Measurements from ENCODE around the gene ZBTB20. TPM values are rescaled to one million over a fixed set of nuclear protein-coding genes. Genes with fewer than 3 reads are reported as not detected.

ZBTB20 gene
- total RNA-seq, 1 experiment from 2014 or later = 10.7 TPM

DNA sequence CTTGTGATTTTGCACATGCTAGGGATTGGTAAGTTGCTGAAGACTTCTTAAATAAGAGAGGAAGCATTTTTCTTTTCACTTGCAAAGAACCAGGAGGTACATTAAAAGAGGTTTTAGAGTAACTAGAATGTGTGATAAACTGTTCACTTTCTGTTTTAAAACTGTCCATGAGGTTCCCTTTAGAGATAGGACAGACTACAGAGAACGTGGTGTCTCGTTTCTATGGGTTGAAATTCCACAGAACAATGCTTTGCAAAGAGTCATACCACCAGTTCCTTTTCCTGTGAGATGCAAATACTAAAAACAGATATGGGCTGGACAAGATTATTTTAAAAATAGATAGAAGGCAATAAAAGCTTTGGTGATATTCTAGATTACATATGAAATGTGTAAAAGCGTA lies 480.5 kb downstream of the ZBTB20 start:
- ChIA-PET CTCF (no interaction called here), POLR2A (interaction anchor here (0.6 kb wide), 1 partner anchor 10 kb away, joined by 3 read pairs; no protein-coding TSS in a partner anchor)
- no peak overlapping the region for H3K27ac Mint-ChIP-seq (ENCODE audit: low read depth, unreplicated experiment)
- no TSS peak for BruUV-seq (replicated peaks)
- TF ChIP-seq, protein P1, sequence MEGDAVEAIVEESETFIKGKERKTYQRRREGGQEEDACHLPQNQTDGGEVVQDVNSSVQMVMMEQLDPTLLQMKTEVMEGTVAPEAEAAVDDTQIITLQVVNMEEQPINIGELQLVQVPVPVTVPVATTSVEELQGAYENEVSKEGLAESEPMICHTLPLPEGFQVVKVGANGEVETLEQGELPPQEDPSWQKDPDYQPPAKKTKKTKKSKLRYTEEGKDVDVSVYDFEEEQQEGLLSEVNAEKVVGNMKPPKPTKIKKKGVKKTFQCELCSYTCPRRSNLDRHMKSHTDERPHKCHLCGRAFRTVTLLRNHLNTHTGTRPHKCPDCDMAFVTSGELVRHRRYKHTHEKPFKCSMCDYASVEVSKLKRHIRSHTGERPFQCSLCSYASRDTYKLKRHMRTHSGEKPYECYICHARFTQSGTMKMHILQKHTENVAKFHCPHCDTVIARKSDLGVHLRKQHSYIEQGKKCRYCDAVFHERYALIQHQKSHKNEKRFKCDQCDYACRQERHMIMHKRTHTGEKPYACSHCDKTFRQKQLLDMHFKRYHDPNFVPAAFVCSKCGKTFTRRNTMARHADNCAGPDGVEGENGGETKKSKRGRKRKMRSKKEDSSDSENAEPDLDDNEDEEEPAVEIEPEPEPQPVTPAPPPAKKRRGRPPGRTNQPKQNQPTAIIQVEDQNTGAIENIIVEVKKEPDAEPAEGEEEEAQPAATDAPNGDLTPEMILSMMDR (IDR thresholded peaks at IDR 0.05; ENCODE audit: unreplicated experiment) = no peak
- no peaks in the 10 kb centered on the region for H3K4me1 Mint-ChIP-seq (ENCODE audit: insufficient read depth, unreplicated experiment)
- H3K36me3 Mint-ChIP-seq (ENCODE audit: insufficient read depth, unreplicated experiment) = no peaks in the 10 kb centered on the region
- no peak overlapping the region for H3K4me3 Mint-ChIP-seq (ENCODE audit: unreplicated experiment)
- H3K9me3 Mint-ChIP-seq (ENCODE audit: unreplicated experiment) = no peaks in the 10 kb centered on the region
- H3K27me3 Mint-ChIP-seq (ENCODE audit: insufficient read depth, unreplicated experiment) = no peaks in the 10 kb centered on the region
- no peak for DNase-seq (ENCODE audit: unreplicated experiment)
- intact Hi-C loops (cut with micrococcal nuclease) = no loop called here

DNA sequence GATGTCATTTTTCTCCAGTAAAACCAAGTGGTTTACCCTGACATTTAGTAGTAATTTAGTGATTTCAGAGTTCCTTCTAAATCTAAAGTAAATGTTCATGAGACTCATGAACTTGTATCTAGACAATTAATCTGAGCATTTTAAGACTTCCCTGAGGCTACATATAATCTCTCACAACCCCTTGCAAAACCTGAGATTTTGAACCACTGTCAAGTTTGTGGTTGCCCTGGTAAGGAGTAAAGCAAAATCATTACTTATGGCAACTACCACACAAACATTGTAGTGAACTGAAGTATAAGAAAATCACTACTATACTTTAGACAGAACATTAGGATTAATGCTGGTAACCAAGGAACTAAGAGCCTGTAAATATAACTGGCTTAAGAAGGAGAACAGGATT lies 483.1 kb downstream of the ZBTB20 start:
- no peaks in the 10 kb centered on the region for H3K4me1 Mint-ChIP-seq (ENCODE audit: insufficient read depth, unreplicated experiment)
- no TSS peak for BruUV-seq (replicated peaks)
- POLR2A ChIA-PET = no interaction called here
- CTCF ChIA-PET = no interaction called here
- no peaks in the 10 kb centered on the region for H3K36me3 Mint-ChIP-seq (ENCODE audit: insufficient read depth, unreplicated experiment)
- no peak for DNase-seq (ENCODE audit: unreplicated experiment)
- no peak overlapping the region for H3K27ac Mint-ChIP-seq (ENCODE audit: low read depth, unreplicated experiment)
- H3K27me3 Mint-ChIP-seq (ENCODE audit: insufficient read depth, unreplicated experiment) = no peaks in the 10 kb centered on the region
- intact Hi-C loops (cut with micrococcal nuclease) = no loop called here
- no peak overlapping the region for H3K4me3 Mint-ChIP-seq (ENCODE audit: unreplicated experiment)
- H3K9me3 Mint-ChIP-seq (ENCODE audit: unreplicated experiment) = no peaks in the 10 kb centered on the region
- TF ChIP-seq, protein P1 (IDR thresholded peaks at IDR 0.05; ENCODE audit: unreplicated experiment) = no peak

DNA sequence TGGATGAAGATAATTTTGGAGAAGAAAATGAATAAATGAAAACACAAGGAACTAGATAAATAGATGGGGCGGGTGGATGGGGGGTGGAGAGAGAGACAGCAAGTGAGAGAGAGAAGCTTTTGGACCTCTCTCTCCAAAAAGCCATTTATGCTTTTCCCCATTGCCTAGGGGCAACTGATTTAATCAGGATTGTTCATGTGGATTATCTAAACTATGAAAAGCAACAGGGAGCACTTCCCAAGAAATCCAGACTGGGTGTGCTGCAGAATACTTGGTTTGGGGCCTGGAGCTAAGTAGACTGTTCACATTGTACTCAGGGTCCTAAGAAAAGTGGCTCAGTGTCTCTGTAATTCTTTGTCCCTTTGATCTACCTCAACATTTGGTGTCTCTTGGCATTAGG lies 486.3 kb downstream of the ZBTB20 start:
- POLR2A ChIA-PET = interaction anchor here (0.6 kb wide), 1 partner anchor 326 kb away, joined by 3 read pairs; no protein-coding TSS in a partner anchor
- Mint-ChIP-seq H3K36me3 (ENCODE audit: insufficient read depth, unreplicated experiment) (no peaks in the 10 kb centered on the region), H3K27me3 (ENCODE audit: insufficient read depth, unreplicated experiment) (no peaks in the 10 kb centered on the region), H3K27ac (ENCODE audit: low read depth, unreplicated experiment) (no peak overlapping the region), H3K9me3 (ENCODE audit: unreplicated experiment) (no peaks in the 10 kb centered on the region), H3K4me3 (ENCODE audit: unreplicated experiment) (no peak overlapping the region), H3K4me1 (ENCODE audit: insufficient read depth, unreplicated experiment) (no peaks in the 10 kb centered on the region)
- intact Hi-C loops (cut with micrococcal nuclease) = no loop called here
- no TSS peak for BruUV-seq (replicated peaks)
- TF ChIP-seq, protein P1 (IDR thresholded peaks at IDR 0.05; ENCODE audit: unreplicated experiment) = no peak
- CTCF ChIA-PET = no interaction called here
- DNase-seq (ENCODE audit: unreplicated experiment) = no peak

DNA sequence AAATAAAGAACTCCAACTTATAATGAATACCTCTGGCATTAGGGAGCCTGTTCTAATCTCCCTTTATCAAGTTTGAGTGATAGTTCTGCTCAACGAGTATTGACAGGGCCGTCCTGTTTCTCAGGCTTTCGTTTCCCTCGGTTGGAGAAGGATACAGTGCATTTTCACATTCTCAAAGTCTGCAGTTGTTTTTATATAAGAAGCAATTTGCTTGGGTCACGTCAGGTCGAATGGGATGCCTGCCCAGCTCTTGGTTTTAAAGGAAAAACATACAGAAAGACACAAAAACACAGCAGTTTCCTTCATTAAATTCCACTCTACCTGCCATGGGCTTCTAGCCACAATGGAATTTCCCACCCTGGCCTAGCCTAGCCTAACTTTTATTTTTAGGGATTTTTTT lies 487.0 kb downstream of the ZBTB20 start:
- H3K4me1 Mint-ChIP-seq (ENCODE audit: insufficient read depth, unreplicated experiment) = no peaks in the 10 kb centered on the region
- ChIA-PET CTCF (interaction anchor here (0.6 kb wide), 1 partner anchor 12 kb away, joined by 3 read pairs; no protein-coding TSS in a partner anchor), POLR2A (interaction anchor here (0.6 kb wide), 1 partner anchor 327 kb away, joined by 3 read pairs; no protein-coding TSS in a partner anchor)
- H3K36me3 Mint-ChIP-seq (ENCODE audit: insufficient read depth, unreplicated experiment) = no peaks in the 10 kb centered on the region
- no peak overlapping the region for H3K4me3 Mint-ChIP-seq (ENCODE audit: unreplicated experiment)
- TF ChIP-seq, protein P1 (IDR thresholded peaks at IDR 0.05; ENCODE audit: unreplicated experiment) = no peak
- H3K9me3 Mint-ChIP-seq (ENCODE audit: unreplicated experiment) = no peaks in the 10 kb centered on the region
- DNase-seq (ENCODE audit: unreplicated experiment) = no peak
- H3K27me3 Mint-ChIP-seq (ENCODE audit: insufficient read depth, unreplicated experiment) = no peaks in the 10 kb centered on the region
- intact Hi-C loops (cut with micrococcal nuclease) = no loop called here
- no TSS peak for BruUV-seq (replicated peaks)
- H3K27ac Mint-ChIP-seq (ENCODE audit: low read depth, unreplicated experiment) = no peak overlapping the region

Measured in MCF 10A (cell line).